ENCODE results near the gene CD300H. TPM values are rescaled to one million over a fixed set of nuclear protein-coding genes. Genes with fewer than 3 reads are reported as not detected.

CD300H gene
- total RNA-seq, 1 experiment from 2014 or later = not detected

- intact Hi-C loops (cut with micrococcal nuclease) = no loop called here
- Histone ChIP-seq H3K27me3 (ENCODE audit: insufficient read depth, low read length) (peaks cover 24% of the 10 kb centered on the region; the same call in 1 of the 2 replicates), H3K4me1 (ENCODE audit: control insufficient read depth in 1 of 2, insufficient read depth in 2 of 2, low read length in 2 of 2) (no peaks in the 10 kb centered on the region), H3K9me3 (ENCODE audit: control insufficient read depth in 1 of 2, insufficient read depth in 1 of 2, low read depth in 1 of 2, low read length in 2 of 2) (no peaks in the 10 kb centered on the region), H3K4me3 (replicated peaks in 1 of 2; ENCODE audit: low read depth in 1 of 2, low read length in 2 of 2) (no peak overlapping the region), H3K79me2 (ENCODE audit: insufficient read depth, low read length) (no peaks in the 10 kb centered on the region), H3K36me3 (ENCODE audit: control insufficient read depth in 1 of 2, insufficient read depth in 2 of 2, low read length in 2 of 2) (no peaks in the 10 kb centered on the region), H3K27ac (ENCODE audit: low read depth, low read length) (no peak overlapping the region), H3K9ac (ENCODE audit: low read length) (no peak overlapping the region), H2AFZ (ENCODE audit: low read depth, low read length, poor library complexity, severe bottlenecking) (no peak overlapping the region), H3K9me2 (ENCODE audit: insufficient read depth) (no peaks in the 10 kb centered on the region), H4K20me1 (ENCODE audit: insufficient read depth) (no peaks in the 10 kb centered on the region), H3K4me2 (ENCODE audit: low read length) (no peak overlapping the region)
- no TSS peak for BruUV-seq (replicated peaks)
- ChIA-PET CTCF (no interaction called here), RAD21 (ENCODE audit: low non-redundant PET in 1 of 2, low total read pairs in 2 of 2, uncharacterized antibody in 2 of 2, unreplicated experiment in 2 of 2) (no interaction called here), POLR2A (no interaction called here)
- no peak for TF ChIP-seq EZH2 (IDR thresholded peaks at IDR 0.05)
- TF ChIP-seq POLR2A (IDR thresholded peaks at IDR 0.05; ENCODE audit: borderline replicate concordance, extremely low read depth, insufficient read depth, insufficient read length) = no peak
- TF ChIP-seq, protein P1, sequence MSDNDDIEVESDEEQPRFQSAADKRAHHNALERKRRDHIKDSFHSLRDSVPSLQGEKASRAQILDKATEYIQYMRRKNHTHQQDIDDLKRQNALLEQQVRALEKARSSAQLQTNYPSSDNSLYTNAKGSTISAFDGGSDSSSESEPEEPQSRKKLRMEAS (IDR thresholded peaks at IDR 0.05) = no peak
- no peak for TF ChIP-seq POLR2AphosphoS5 (IDR thresholded peaks at IDR 0.05; ENCODE audit: low read depth, low read length)
- no peak for TF ChIP-seq RAD21 (IDR thresholded peaks at IDR 0.05; ENCODE audit: low read depth)
- no peak for TF ChIP-seq FOSL1 (IDR thresholded peaks at IDR 0.05; ENCODE audit: low read depth)
- TF ChIP-seq EGR1 (IDR thresholded peaks at IDR 0.05; ENCODE audit: low read depth) = no peak
- TF ChIP-seq TCF7L2 (IDR thresholded peaks at IDR 0.05; ENCODE audit: borderline replicate concordance, extremely low read depth, insufficient read depth, insufficient read length) = no peak
- TF ChIP-seq ZFX (IDR thresholded peaks at IDR 0.05) = no peak
- TF ChIP-seq SP1 (IDR thresholded peaks at IDR 0.05; ENCODE audit: low read depth) = no peak
- TF ChIP-seq REST (IDR thresholded peaks at IDR 0.05; ENCODE audit: low read depth) = no peak
- TF ChIP-seq ATF3 (IDR thresholded peaks at IDR 0.05) = no peak
- no peak for TF ChIP-seq ZBTB33 (IDR thresholded peaks at IDR 0.05; ENCODE audit: extremely low read depth, insufficient replicate concordance, low read length)
- TF ChIP-seq YY1 (IDR thresholded peaks at IDR 0.05; ENCODE audit: extremely low read depth, insufficient replicate concordance, low read depth, low read length) = no peak
- DNase-seq (ENCODE audit: low read depth, low spot score) = no peak
- ATAC-seq = no peak
These were observed 11.7 kb upstream of the CD300H start for GRCh38 chr17:74578979-74579378.

All from HCT116 (cell line).